Spleen (tissue), 7 donors: ENCODE results near the gene FLAD1.
A peak's percentile ranks its signal among the peaks of the same experiment; 100 is the strongest.

Source experiments
- POLR2A ChIP-seq, 3 donors: fragments of 450-650 bp; IDR thresholded peaks; one replicate each; pipeline ENCODE4 v1.5.1; 2017; ENCODE audit warnings: antibody characterized with exemption in 3 of 3, mild to moderate bottlenecking in 1 of 3
- POLR2AphosphoS5 ChIP-seq, 3 donors: sonication (generic); formaldehyde crosslinking; IDR thresholded peaks; one replicate each; pipeline ENCODE4 v1.5.1; 2017; ENCODE audit warnings: antibody characterized with exemption in 3 of 3
- TF ChIP-seq, protein P1 (sequence below), 11 experiments: fragments of 200-600 bp in 7 of 11; fragments of 450-650 bp in 4 of 11; sonication (generic) in 4 of 11; IDR thresholded peaks in 8 of 11; conservative IDR thresholded peaks in 3 of 11; 1 replicate in 7 of 11; 2 replicates in 4 of 11; pipeline versions ENCODE4 v1.4.0 to v1.8.0; 2016 to 2021; ENCODE audit warnings: antibody characterized with exemption in 11 of 11, inconsistent platforms in 4 of 11, mild to moderate bottlenecking in 1 of 11
- donor health status: DM: no; HTN: no; CAD: no; lungs with moderate emphysema.
- donor health status: DM: no; HTN: no; CAD: no.
- donor health status: DM: no; HTN: no; CAD: no.

- TF ChIP-seq, protein P1, sequence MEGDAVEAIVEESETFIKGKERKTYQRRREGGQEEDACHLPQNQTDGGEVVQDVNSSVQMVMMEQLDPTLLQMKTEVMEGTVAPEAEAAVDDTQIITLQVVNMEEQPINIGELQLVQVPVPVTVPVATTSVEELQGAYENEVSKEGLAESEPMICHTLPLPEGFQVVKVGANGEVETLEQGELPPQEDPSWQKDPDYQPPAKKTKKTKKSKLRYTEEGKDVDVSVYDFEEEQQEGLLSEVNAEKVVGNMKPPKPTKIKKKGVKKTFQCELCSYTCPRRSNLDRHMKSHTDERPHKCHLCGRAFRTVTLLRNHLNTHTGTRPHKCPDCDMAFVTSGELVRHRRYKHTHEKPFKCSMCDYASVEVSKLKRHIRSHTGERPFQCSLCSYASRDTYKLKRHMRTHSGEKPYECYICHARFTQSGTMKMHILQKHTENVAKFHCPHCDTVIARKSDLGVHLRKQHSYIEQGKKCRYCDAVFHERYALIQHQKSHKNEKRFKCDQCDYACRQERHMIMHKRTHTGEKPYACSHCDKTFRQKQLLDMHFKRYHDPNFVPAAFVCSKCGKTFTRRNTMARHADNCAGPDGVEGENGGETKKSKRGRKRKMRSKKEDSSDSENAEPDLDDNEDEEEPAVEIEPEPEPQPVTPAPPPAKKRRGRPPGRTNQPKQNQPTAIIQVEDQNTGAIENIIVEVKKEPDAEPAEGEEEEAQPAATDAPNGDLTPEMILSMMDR (IDR thresholded peaks at IDR 0.05 in 8 of 11, conservative IDR thresholded peaks at IDR 0.05 in 3 of 11) = no peak
- TF ChIP-seq POLR2AphosphoS5 (IDR thresholded peaks at IDR 0.05) (peak in 1 of 3 donors; percentile 53), POLR2A (IDR thresholded peaks at IDR 0.05) (no peak)
Observed at GRCh38 chr1:154948079-154948478, 35.1 kb upstream of the FLAD1 start.
